SJCRH30 (cell line): Measurements from ENCODE around the gene CSTB. TPM values are rescaled to one million over a fixed set of nuclear protein-coding genes. Genes with fewer than 3 reads are reported as not detected.
A peak's percentile ranks its signal among the peaks of the same experiment; 100 is the strongest.

ENCODE experiments used
- DNase-seq, 2 experiments: peaks; one replicate each; pipeline ENCODE4 v3.0.0-alpha.2; 2015 to 2020
- H3K27ac ChIP-seq: fragments of 250-450 bp; sonication (Bioruptor Pico); 2 replicates; pipeline ENCODE4 v1.5.1; 2020; ENCODE audit warnings: mild to moderate bottlenecking, moderate library complexity
- H3K27me3 ChIP-seq: fragments of 250-450 bp; sonication (Bioruptor Pico); 2 replicates; pipeline ENCODE4 v1.5.1; 2020; ENCODE audit warnings: mild to moderate bottlenecking, moderate library complexity
- H3K36me3 ChIP-seq: fragments of 250-450 bp; sonication (Bioruptor Pico); 2 replicates; pipeline ENCODE4 v1.5.1; 2020; ENCODE audit warnings: mild to moderate bottlenecking, moderate library complexity
- H3K4me1 ChIP-seq: fragments of 250-450 bp; sonication (Bioruptor Pico); 2 replicates; pipeline ENCODE4 v1.5.1; 2020; ENCODE audit warnings: mild to moderate bottlenecking, moderate library complexity
- H3K4me3 ChIP-seq: fragments of 250-450 bp; sonication (Bioruptor Pico); 2 replicates; pipeline ENCODE4 v1.5.1; 2020; ENCODE audit warnings: mild to moderate bottlenecking, moderate library complexity
- H3K9me3 ChIP-seq: fragments of 250-450 bp; sonication (Bioruptor Pico); replicated peaks from 2 replicates; pipeline ENCODE4 v1.5.1; 2020; ENCODE audit warnings: mild to moderate bottlenecking, moderate library complexity
- total RNA-seq: library from RNA; depleted of rRNA; stranded (reverse); fragments of >200 nt; shearing (Covaris generic); gene quantifications from 2 replicates; pipeline ENCODE4 v1.2.3, GENCODE V29; 2014

CSTB gene
- total RNA-seq, 1 experiment from 2014 or later: 18.7 TPM

DNA sequence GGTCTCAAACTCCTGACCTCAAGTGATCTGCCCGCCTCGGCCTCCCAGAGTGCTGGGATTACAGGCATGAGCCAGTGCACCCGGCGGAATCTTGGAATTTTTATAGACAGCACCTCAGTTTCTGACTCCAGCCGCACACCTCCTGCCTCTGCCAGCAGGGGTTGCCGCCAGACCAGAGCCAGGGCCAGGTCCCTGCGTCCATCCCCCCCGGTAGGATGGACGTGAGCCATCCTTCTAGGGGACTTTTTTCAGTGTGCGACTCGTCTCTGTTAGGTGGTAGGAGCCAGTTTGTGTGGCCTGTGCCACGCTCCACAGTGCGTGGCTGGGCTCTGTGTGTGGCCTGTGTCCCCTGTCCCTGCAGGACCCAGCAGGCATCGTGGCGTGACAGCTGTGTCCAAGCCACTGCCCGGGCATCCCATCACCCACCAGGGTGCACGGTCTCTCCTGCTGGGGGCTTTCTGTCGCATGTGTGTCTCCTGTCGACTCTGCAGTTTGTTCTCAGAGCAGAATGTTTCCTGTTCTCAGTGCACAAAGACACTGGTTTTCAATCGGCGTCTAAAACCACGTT, 15.6 kb downstream of the CSTB start:
- Histone ChIP-seq H3K9me3 (no peaks in the 10 kb centered on the region), H3K27ac (no peak overlapping the region), H3K4me3 (no peak overlapping the region), H3K36me3 (no peaks in the 10 kb centered on the region), H3K27me3 (no peaks in the 10 kb centered on the region), H3K4me1 (peaks cover 4% of the 10 kb centered on the region)
- no peak for DNase-seq

DNA sequence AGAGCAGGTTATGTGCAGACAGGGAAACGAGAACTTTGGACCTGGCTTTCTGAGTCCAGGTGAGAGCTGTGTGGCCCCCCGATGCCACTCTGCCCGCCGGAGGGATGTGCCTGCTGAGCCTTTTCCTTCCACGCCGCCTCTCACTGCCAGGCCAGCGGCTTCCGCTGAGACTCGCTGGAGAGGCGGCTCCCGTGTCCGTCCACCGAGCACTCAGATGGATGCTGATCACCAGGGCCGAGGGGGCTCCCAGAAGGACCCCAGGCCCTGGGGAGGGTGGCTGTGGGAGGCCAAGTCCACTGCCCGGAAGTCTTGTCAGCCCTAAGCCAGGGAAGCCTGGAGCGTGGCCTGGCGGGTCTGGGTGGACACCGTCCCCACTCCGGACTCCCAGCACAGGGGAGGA, 16.5 kb downstream of the CSTB start:
- Histone ChIP-seq H3K9me3 (no peaks in the 10 kb centered on the region), H3K4me1 (peaks cover 4% of the 10 kb centered on the region), H3K27me3 (no peaks in the 10 kb centered on the region), H3K36me3 (0 out of 2 replicates have a peak, but pooled peaks cover 2% of the 10 kb centered on the region), H3K4me3 (no peak overlapping the region), H3K27ac (no peak overlapping the region)
- DNase-seq: no peak

DNA sequence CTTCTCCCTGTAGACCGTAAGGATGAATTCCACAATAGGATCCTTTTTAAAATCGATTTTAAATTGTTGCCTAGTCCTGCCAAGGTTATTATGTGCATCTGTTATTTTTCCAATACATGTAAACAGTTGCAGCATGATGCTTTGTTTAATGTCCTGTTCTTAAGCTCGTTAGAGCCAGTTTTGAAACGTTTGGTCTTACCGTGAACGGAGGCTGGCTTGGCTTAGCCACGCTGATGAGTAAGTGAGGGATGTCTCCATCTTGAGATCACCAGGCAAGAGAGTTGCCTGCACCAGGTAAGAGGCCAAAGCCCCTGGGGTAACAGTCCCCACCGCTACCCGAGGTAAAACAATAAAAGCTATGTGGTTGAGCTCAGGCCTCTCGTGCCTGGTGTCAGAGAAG, 17.3 kb downstream of the CSTB start:
- H3K9me3 ChIP-seq: no peaks in the 10 kb centered on the region
- H3K4me3 ChIP-seq: no peak overlapping the region
- no peak for DNase-seq
- H3K36me3 ChIP-seq: 0 out of 2 replicates have a peak, but pooled peaks cover 2% of the 10 kb centered on the region
- peaks cover 4% of the 10 kb centered on the region for H3K4me1 ChIP-seq
- no peak overlapping the region for H3K27ac ChIP-seq
- no peaks in the 10 kb centered on the region for H3K27me3 ChIP-seq

DNA sequence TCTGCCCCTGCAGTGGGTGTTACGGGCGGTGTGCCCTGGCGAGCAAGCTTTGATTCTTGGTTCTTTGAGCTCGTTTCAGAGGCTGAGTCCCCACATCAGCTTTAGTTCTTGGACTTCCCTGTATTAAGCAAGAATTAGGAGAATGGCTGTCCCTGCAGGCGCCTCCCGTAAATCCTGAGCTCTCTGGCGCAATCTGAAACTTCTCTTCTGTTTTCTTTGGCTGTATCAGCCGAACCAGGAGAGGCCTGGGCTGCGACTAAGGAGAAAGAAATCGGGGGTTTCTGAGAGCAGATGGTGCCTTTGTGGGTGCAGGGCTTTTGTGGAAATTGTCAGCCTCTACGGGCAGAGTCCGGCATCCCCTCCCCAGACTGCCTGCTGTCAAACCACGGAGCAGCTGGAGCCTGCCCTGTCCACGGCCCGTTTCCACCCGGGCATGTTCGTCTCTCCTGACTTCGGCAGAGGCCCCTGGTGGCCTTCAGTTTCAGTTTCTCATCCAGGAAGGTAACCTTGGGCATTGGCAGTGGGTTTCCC, 17.9 kb downstream of the CSTB start:
- H3K27me3 ChIP-seq: no peaks in the 10 kb centered on the region
- DNase-seq: peak; percentile 43 to 53
- H3K4me3 ChIP-seq: no peak overlapping the region
- peaks cover 8% of the 10 kb centered on the region for H3K4me1 ChIP-seq
- no peak overlapping the region for H3K27ac ChIP-seq
- H3K9me3 ChIP-seq: no peaks in the 10 kb centered on the region
- 0 out of 2 replicates have a peak, but pooled peaks cover 2% of the 10 kb centered on the region for H3K36me3 ChIP-seq

DNA sequence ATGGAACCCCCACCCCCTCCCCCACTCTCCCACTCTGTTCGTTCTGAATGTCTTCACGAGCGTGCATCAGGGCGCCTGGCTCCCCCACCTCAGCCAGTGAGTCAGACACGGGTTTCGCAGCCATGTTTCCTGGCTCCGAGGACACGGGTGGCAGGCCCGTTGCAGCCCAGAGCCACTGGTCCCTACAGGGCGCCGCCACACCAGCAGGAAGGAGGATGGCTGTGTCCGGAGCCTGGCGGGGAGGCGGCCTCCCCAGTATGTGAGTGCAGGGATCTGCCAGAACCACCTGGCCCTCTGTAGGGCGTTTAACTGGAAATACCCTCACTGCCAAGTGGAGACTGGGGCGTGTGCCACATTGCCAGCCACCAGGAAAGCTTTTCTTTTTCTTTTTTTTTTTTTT, 18.5 kb downstream of the CSTB start:
- Histone ChIP-seq H3K36me3 (0 out of 2 replicates have a peak, but pooled peaks cover 2% of the 10 kb centered on the region), H3K27ac (no peak overlapping the region), H3K27me3 (no peaks in the 10 kb centered on the region), H3K4me1 (peaks cover 13% of the 10 kb centered on the region), H3K4me3 (no peak overlapping the region), H3K9me3 (no peaks in the 10 kb centered on the region)
- no peak for DNase-seq

DNA sequence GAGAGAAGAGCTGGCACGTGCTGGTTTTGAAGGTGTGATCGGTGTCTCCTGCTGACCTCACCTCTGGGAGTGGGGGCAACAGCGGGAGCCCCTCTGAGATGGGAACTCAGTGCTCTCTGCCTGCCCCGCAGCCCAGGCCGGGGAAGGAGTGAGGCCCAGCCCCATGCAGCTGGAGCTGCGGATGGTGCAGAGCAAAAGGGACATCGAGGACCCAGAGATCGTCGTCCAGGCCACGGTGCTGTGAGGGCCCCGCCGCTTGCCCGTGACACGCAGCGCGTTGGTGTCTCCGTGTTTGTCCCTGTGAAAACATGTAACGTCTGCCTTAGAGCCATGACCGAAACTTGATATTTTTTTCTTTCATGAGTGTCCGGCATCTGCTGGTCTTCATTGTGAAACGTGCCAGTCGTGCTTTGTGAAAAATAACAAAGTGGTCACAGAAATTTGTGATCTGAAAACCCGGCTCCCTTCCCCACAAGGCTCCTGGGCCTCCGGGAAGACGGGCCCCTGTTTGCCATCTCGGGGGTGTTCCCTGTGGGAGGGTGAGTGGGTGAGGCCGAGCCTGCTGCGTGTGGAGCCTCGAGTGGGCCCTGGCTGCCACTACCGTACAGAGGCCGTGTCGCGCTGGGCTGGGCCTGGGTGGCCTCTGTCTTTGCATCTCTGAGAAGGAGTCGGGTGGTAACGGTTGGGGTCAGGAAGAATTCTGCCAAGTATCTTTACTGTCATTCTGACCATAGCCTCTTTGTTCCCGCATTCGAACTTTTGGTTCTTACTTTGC, 20.1 kb downstream of the CSTB start:
- Histone ChIP-seq H3K4me3 (no peak overlapping the region), H3K4me1 (peaks cover 20% of the 10 kb centered on the region), H3K36me3 (0 out of 2 replicates have a peak, but pooled peaks cover 2% of the 10 kb centered on the region), H3K27ac (no peak overlapping the region), H3K27me3 (no peaks in the 10 kb centered on the region), H3K9me3 (no peaks in the 10 kb centered on the region)
- DNase-seq: no peak

DNA sequence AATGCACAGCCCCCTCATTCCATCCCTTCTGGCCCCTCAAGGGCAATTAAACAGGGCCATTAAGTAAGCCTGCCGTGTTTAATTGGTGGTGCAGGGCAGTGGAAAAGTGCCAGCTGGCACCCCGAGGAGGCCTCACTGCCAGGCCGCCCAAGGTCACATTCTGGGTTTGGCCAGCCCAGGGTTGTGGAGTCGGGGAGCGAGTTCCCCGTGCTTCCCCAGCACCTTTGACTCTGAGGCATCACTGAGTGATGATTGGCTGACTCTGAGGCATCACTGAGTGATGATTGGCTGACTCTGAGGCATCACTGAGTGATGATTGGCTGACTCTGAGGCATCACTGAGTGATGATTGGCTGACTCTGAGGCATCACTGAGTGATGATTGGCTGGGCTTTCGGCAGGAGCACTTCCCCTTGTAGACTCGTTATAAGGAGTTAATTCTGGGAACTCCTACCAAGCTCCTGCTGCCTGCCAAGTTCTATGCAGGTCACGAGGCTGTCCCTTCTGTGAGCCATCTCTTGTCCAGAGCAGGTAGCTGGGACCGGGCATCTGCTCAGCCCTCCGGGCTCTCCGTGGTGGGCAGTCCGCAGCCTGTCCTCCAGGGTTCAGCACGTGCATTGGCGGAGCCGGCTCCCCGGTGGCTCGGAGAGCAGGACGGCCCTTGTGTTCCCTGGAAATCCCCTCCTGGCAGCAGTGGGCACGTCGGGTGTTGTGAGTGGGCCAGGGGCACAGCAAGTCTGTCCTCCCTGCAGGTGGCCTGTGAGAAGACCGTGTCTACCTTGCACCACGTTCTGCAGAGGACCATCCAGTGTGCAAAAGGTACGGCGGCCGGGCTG, 20.9 kb downstream of the CSTB start:
- H3K36me3 ChIP-seq: 0 out of 2 replicates have a peak, but pooled peaks cover 2% of the 10 kb centered on the region

DNA sequence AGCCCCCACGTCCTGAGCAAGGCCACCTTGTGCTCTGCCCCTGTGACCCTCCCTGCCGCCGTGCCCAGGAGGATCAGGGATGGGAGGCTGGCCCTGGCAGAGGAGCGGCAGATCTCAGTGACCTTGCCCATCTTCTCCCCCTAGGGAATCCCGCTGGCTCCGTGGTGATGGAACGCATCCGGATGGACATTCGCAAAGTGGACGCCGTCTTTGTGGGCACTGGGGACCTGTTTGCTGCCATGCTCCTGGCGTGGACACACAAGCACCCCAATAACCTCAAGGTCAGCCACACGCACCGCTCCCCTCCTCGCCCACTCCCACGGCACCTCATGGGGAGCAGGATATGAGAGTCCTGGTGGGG, 22.7 kb downstream of the CSTB start:
- Histone ChIP-seq H3K27me3 (no peaks in the 10 kb centered on the region), H3K36me3 (0 out of 2 replicates have a peak, but pooled peaks cover 2% of the 10 kb centered on the region), H3K4me3 (no peak overlapping the region), H3K9me3 (no peaks in the 10 kb centered on the region), H3K27ac (peak overlapping the region; percentile 52), H3K4me1 (peaks cover 16% of the 10 kb centered on the region)
- DNase-seq: no peak

More for the DNA sequence above, 20.9 kb downstream of the CSTB start:
- no peaks in the 10 kb centered on the region for H3K27me3 ChIP-seq
- H3K27ac ChIP-seq: no peak overlapping the region
- H3K4me3 ChIP-seq: no peak overlapping the region
- no peaks in the 10 kb centered on the region for H3K9me3 ChIP-seq
- H3K4me1 ChIP-seq: peaks cover 20% of the 10 kb centered on the region
- no peak for DNase-seq

DNA sequence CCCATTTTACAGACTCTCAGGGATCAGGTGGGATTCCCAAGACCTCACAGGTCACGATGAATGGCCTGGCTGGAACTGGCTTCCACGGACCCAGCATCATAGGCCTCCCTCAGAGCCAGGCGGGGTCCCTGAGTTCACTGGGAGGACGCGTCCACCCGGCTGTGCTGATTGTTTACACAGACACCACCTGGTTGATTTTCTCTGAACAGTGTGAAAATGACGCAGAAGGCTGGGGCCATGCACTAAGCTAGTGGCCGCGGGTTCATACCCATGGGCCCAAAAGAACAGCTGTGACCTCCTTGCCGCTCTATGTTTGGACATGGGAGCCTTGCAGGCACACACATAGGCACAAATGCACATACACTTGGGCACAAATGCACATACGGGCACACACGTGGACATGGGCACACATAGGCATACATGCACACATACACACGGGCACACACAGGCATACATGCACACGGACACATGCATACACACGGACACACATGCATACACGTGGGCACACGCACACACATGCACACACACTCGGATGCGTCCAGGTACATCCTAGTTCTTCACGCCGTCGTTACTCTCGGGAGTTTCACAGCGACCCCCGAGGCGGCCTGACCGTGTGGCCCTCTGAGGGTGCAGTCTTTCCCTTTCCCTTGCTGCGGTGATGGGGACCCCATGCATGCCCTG, 23.2 kb downstream of the CSTB start:
- Histone ChIP-seq H3K36me3 (0 out of 2 replicates have a peak, but pooled peaks cover 2% of the 10 kb centered on the region), H3K9me3 (no peaks in the 10 kb centered on the region), H3K4me1 (peaks cover 16% of the 10 kb centered on the region)

DNA sequence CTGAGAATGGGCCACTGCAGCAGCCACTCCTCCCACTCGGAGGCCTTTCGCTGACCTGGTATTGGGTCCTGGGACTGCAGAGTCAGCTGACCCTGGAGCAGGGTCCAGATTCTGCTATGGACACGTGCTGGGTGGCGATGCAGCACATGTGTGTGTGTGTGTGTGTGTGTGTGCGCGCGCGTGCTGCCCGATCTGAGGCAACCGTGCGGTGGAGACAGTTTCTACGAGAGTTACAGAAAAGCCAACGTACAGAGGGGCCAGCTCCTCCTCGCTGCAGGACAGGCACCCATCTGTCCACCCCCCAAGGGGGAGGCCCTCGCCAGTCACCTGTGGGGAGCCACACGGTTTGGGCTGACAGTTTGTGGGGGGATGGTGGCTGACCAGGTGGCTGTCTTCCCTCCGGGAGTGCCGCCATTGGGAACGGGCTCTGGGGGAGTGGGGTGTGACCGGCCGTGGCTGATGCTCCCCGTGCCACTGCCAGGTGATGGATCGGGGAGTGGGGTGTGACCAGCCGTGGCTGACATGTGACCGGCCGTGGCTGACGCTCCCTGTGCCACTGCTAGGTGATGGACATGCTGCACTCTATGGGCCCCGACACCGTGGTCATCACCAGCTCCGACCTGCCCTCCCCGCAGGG, 24.0 kb downstream of the CSTB start:
- Histone ChIP-seq H3K27me3 (no peaks in the 10 kb centered on the region), H3K36me3 (0 out of 2 replicates have a peak, but pooled peaks cover 2% of the 10 kb centered on the region), H3K27ac (peak overlapping the region; percentile 52), H3K9me3 (no peaks in the 10 kb centered on the region), H3K4me1 (peaks cover 16% of the 10 kb centered on the region), H3K4me3 (no peak overlapping the region)
- DNase-seq: no peak

More for the DNA sequence above, 23.2 kb downstream of the CSTB start:
- DNase-seq: peak; percentile 85 to 90
- Histone ChIP-seq H3K27me3 (no peaks in the 10 kb centered on the region), H3K4me3 (no peak overlapping the region), H3K27ac (peak overlapping the region; percentile 52)

DNA sequence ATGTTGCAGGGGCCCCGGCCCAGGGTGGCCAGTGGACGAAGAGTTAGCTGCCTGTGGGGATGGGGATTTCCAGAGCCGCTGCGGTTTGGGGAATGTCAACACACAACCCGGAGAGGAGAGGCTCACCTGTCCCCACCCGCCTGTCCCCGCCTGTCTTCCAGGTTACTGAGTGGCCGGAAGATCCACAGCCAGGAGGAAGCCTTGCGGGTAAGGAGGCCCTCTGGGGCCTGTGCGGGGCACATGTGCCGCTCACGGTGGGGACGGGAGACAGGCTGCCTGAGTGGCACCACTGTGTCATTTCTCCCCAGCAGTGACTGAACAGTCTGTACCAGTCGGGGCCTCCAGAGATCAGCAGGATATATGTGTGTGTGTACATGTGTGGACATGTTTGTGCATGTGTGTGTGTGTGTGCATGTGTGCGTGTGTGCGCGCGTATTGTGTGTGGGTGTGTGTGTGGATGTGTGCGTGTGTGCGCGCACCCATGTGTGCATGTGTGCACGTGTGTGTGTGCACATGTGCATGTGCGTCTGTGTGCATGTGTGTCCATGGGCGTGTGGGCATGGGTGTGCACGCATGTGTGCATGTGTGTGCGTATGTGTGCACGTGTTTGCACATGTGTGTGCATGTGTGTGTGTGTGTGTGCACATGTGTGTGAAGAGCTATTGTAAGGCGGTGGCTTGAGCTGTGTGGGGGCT, 25.6 kb downstream of the CSTB start:
- H3K36me3 ChIP-seq: peaks cover 9% of the 10 kb centered on the region; the same call in 1 of the 2 replicates

DNA sequence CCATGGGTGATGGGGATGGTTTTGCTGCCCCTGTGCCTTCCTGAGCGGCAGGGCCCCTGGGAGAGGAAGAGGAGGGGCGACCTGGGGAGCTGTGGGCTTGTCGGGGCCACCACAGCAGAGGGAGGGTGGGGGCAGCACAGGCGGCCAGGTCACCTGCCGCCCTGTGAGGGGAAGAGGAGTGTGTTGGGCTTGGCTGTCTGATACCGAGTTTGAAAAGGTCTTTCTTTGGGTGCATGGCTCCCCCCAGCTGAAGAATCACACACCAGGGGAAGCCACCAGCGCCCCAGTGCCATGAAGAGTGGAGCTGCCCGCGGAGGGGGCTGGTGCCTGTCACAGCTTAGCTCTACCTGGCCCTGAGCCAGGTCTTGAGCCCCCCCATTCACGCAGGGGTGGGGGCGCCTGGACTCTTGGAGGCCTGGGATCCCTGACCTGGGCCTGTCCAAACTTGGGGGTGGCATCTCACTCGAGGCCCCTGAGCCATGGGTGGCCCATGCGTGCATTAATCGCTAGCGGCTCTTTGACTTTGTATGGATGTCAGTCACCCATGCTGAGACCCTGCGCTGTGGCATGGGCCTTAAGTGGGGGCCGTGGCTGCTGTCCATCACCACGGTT, 26.4 kb downstream of the CSTB start:
- DNase-seq: no peak
- Histone ChIP-seq H3K4me3 (no peak overlapping the region), H3K4me1 (peaks cover 16% of the 10 kb centered on the region), H3K9me3 (no peaks in the 10 kb centered on the region), H3K27me3 (no peaks in the 10 kb centered on the region), H3K27ac (no peak overlapping the region), H3K36me3 (peaks cover 6% of the 10 kb centered on the region; the same call in 1 of the 2 replicates)

More for the DNA sequence above, 25.6 kb downstream of the CSTB start:
- Histone ChIP-seq H3K27ac (no peak overlapping the region), H3K4me3 (no peak overlapping the region), H3K27me3 (no peaks in the 10 kb centered on the region), H3K9me3 (no peaks in the 10 kb centered on the region), H3K4me1 (peaks cover 16% of the 10 kb centered on the region)
- no peak for DNase-seq

DNA sequence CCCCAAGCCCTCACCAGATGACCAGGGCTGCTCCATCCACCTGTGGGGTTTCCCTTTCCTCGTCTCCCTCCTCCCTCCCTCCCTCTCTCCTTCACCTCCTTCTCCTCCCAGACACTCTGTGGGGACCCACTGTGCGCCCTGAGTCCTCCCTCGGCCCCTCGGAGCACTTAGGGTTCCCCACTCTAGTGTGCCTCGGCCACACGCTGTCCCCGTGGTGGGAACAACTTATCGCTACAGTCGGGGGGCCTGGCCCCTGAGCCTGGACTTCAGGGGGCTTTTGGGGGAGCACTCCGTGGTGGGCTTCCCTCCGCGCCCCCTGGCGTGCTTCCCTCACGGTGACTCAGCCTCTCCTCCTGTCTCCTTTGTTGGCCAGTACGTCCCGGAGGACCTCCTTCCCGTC, 27.5 kb downstream of the CSTB start:
- no peaks in the 10 kb centered on the region for H3K27me3 ChIP-seq
- no peak overlapping the region for H3K27ac ChIP-seq
- peaks cover 16% of the 10 kb centered on the region for H3K4me1 ChIP-seq
- H3K9me3 ChIP-seq: no peaks in the 10 kb centered on the region
- peaks cover 10% of the 10 kb centered on the region for H3K36me3 ChIP-seq
- no peak for DNase-seq
- no peak overlapping the region for H3K4me3 ChIP-seq
